Measurements from ENCODE around the gene FBXO9.

DNA sequence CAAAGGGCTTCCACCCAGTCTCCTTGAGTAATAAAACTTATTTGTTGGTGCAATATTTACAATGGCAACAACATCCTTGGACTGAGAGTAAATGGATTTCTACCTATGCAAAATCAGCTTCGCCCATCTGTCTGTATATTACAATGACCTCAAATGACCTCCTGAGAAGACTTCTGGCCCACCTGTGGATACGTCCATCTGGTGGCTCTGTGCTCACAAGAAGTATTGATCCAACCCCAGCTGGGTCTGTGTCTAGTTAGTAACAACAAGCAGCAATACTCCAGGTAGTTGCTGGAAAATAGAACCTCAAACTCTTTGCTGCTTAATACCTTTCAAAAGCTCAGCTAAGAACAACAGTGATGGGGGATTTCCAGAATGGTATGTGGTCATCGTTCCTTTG, 35.4 kb upstream of the FBXO9 start:
- TF ChIP-seq, protein P1, sequence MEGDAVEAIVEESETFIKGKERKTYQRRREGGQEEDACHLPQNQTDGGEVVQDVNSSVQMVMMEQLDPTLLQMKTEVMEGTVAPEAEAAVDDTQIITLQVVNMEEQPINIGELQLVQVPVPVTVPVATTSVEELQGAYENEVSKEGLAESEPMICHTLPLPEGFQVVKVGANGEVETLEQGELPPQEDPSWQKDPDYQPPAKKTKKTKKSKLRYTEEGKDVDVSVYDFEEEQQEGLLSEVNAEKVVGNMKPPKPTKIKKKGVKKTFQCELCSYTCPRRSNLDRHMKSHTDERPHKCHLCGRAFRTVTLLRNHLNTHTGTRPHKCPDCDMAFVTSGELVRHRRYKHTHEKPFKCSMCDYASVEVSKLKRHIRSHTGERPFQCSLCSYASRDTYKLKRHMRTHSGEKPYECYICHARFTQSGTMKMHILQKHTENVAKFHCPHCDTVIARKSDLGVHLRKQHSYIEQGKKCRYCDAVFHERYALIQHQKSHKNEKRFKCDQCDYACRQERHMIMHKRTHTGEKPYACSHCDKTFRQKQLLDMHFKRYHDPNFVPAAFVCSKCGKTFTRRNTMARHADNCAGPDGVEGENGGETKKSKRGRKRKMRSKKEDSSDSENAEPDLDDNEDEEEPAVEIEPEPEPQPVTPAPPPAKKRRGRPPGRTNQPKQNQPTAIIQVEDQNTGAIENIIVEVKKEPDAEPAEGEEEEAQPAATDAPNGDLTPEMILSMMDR (IDR thresholded peaks at IDR 0.05), result no peak
- no peak for TF ChIP-seq POLR2A (IDR thresholded peaks at IDR 0.05)
